ENCODE data around the gene PAPLN.

PAPLN gene

GRCh38 chr14:73243748-73244147 is 6.4 kb downstream of the PAPLN start:
- DNase-seq = no peak

GRCh38 chr14:73244541-73245290 is 7.4 kb downstream of the PAPLN start:
- DNase-seq = no peak

GRCh38 chr14:73245480-73246325 is 8.4 kb downstream of the PAPLN start:
- no peak for DNase-seq

GRCh38 chr14:73246387-73247150 is 9.3 kb downstream of the PAPLN start:
- DNase-seq = no peak

- DNase-seq = no peak
Observed at GRCh38 chr14:73248108-73248868, 11.0 kb downstream of the PAPLN start.

GRCh38 chr14:73249108-73249507 is 11.8 kb downstream of the PAPLN start:
- DNase-seq = no peak

GRCh38 chr14:73249564-73250316 is 12.4 kb downstream of the PAPLN start:
- DNase-seq = no peak

GRCh38 chr14:73250317-73250713 is 13.0 kb downstream of the PAPLN start:
- no peak for DNase-seq

DNA sequence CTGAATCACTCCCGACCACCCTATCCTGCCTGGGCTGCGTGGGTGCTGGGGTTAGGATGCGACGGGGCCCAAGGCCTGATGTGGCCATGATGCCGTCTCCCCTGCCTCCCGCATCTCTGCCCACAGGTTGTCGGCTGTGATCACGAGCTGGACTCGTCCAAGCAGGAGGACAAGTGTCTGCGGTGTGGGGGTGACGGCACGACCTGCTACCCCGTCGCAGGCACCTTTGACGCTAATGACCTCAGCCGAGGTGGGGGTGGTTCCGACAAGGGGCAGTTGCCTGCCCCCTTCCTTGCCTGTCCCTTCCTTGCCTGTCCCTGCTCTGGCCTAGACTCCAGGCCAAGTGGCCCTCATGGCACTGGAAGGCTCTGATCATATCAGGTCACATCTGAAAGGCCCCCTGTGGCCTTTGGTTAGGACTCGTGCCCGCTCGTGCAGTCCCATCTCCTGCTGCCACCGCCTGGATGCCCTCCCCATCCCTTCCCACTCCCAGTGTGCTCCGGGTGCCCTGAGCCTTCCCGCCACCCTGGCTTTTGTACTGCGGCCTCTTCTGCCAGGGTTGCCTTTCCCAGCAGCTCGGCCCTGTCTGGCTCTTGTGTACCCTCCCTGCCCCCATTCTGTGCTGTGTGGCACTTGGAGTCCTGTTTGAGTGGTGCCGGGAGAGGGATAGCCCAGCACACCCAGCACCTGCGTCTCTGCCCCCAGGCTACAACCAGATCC is 13.6 kb downstream of the PAPLN start:
- no peak for DNase-seq

GRCh38 chr14:73251516-73252215 is 14.4 kb downstream of the PAPLN start:
- DNase-seq = no peak

DNA sequence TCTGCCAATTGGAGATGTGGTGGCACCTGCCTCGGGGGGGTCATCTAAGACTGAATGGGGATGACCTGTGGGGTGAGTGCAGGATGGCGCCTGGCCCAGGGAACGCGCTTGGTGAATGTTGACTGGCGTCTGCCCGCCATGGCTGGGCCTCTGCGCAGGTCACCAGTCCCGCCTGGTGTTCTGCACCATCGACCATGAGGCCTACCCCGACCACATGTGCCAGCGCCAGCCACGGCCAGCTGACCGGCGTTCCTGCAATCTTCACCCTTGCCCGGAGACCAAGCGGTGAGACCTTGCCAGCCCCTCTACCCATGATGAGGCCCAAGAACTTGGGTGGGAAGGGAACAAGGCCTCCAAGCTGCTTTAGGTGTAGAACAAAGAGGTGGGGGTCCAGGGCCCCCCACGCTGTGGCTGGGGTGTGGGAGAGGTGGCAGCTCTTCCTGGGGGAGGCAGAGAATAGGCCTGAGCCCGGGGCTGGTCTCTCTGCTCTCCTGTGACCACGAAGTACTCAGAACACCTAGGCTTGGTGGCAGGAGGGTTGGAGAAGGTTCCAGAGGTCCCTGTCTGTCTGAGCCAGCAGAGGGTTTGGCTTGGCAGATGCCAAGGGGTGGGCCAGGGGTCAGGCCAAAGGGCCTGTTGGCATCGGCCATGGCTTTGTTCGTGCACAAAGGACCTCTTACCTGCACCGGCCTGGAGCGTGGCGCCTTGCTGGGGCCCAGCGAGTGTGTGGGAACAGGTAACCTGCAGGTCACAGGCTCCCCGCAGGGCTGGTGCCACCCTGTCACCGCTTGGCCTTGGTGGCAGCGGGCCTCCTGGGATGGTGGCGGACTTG is 15.4 kb downstream of the PAPLN start:
- DNase-seq = no peak

- no peak for DNase-seq
Observed at GRCh38 chr14:73253323-73253610, 16.0 kb downstream of the PAPLN start.

GRCh38 chr14:73253721-73254120 is 16.4 kb downstream of the PAPLN start:
- DNase-seq = no peak

DNA sequence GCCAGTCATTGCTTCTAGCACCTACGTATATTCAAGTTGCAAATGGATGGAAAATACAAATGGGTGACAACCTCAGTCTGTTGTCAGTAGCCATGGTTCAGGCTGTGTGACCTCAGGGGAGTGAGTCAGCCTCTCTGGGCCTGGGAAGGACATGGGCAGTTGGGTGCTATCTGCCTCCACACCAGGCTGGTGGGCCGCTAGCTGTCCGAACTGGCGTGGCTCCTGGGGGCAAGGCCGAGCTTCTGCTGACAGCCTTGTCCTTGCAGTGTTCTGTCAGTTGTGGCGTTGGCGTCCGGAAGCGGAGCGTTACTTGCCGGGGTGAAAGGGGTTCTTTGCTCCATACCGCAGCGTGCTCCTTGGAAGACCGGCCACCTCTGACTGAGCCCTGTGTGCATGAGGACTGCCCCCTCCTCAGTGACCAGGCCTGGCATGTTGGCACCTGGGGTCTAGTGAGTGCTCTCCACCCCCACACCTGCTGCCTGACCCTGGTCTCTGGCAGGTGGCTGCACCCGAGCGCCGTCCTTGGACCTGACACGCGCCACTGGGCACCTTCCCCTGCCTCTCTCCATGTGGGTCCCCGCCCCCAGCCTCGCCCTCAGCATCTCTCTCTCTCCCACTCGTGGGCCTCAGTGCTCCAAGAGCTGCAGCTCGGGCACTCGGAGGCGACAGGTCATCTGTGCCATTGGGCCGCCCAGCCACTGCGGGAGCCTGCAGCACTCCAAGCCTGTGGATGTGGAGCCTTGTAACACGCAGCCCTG is 17.1 kb downstream of the PAPLN start:
- no peak for DNase-seq

GRCh38 chr14:73255005-73255400 is 17.7 kb downstream of the PAPLN start:
- DNase-seq = no peak

DNA sequence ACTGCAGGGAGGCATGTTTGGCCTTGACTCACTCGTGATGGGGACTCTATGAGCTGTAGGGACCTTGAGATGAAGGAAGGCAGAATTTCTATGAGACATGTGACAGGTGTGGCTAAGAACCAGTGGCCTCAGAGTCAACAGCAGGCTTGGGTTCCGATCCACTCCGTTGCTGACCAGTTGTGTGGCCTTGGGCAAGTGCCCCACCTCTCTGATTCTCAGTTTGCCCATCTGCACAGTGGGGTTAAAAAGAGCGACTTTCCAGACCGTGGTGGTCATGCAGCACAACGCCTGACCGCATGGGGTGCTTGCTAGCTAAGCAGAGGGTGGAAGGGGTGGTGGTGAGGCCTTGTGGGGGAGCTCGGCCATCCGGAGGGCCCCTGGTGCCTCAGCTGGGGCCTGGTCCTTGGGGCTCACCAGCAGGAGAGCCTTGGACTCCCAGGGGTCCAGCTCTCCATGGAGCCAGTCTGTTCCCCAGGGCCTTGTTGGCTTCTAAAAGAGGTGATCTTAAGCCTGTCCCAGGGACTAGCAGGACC is 18.5 kb downstream of the PAPLN start:
- no peak for DNase-seq

- DNase-seq = no peak
Observed at GRCh38 chr14:73258076-73258475, 20.8 kb downstream of the PAPLN start.
